Hematopoietic multipotent progenitor cell treated with erythropoietin and hydrocortisone succinate and interleukin-3 and kit ligand, for 15 days (in vitro differentiated cells): ENCODE results near the gene MFNG.
"Not testable (repeated sequence)": the region's sequence is repeated elsewhere in the genome, so short reads cannot be mapped to it uniquely, and the experiment has no call there.

Experiments
- DNase-seq: peaks from one replicate; pipeline ENCODE4 v3.0.0-alpha.2; 2015; ENCODE audit warnings: low spot score

MFNG gene

DNA sequence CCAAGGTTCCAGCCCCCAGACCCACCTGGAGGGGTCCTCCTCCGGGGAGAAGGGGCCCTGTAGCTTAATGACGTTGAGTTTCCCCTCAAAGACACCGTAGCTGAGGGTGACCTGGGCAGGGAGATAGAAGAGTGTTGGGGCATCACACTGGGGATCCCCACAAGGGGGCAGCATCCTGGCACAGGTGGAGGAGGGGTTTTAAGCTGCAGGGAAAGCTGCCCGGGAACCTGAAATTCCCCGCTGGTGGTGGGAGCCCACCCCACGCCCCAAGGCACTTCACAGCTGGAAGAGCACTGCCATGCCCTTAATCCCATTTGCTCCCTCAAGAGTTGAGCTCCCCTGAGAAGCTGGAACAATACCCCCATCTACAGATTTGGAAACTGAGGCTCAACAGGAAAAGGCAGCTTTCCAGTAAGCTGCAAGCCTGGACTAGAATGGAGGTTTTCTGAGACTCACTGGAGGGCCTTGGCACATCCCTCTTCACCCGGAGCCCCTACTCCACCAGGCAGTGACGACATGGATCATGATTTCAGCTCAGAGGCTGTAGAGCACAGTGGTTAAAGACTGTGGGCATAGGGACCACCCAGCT lies 13.7 kb downstream of the MFNG start:
- DNase-seq: no peak

DNA sequence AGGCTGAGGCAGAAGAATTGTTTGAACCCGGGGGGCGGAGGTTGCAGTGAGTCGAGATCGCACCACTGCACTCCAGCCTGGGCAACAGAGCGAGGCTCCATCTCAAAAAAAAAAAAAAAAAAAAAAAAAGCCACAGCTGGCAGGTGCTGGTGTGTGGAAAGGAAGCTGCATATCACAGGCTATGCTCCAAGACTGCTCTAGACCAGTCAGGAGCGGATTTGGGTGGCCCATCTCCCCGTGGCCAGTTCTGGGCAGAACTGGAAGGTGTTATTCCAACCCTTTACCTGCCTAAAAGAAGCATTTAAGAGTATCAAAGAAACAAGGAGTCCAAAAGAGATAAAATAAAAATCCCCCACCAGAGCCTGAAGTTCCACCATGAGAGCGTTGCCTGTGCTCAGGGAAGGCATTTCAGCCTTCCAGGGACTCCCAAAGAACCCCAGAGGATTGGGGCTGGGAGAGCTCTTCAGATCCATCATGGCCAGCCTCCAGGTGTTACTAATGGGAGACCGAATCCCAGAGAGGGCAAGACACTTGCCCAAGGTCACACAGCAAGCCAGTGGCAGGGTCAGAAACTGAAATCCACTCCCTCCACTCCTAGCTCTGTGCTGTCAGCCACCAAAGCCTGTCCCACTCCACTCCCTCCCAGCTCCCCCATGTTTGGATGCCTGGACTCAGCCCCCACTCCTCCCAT lies 14.3 kb downstream of the MFNG start:
- no peak for DNase-seq

DNA sequence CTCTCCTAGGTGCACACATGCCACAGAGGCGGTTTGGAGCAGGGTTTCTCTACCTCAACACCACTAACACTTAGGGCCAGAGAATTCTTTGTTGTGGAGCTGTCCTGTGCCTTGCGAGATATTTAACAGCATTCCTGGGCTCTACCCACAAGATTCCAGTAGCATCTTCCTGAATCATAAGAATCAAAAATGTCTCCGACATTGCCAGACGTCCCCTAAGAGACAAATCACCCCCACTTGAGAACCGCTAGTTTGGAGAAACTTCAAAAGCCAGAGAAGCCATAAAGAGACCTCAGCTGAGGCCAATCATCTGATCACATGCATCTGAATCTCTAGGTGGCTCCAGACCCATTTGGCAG lies 16.1 kb downstream of the MFNG start:
- DNase-seq: no peak

DNA sequence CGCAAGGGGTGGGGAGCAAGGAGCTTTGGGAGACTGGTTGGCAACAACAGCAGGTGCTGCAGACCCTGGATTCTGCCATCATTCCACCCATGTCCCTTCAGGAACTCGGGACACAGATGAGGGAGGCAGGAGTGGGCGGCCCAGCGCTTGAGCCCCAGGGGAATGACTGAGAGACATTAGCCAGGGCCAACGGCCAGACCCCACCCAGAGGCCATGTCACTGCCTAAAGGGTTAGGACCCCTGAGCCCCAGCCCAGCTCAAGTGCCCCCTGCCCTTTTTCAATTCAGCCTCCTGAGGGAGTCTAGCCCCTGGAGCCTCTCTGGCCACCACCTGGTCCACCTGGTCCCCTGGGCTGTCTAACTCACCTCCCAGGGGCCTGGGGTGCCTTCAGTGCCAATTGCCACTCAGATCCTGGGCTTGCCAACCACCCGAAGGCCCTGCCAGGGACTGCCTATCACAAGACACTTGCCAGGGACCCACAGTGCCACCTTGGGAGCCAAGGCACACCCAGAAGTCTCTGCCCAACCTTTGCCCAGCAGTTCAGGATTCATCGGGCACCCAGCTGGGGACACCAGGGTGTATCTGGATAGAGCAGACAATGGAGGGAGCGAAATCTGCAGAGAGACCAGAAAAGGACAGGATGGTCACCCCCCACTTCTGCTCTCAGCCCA lies 16.6 kb downstream of the MFNG start:
- no peak for DNase-seq

DNA sequence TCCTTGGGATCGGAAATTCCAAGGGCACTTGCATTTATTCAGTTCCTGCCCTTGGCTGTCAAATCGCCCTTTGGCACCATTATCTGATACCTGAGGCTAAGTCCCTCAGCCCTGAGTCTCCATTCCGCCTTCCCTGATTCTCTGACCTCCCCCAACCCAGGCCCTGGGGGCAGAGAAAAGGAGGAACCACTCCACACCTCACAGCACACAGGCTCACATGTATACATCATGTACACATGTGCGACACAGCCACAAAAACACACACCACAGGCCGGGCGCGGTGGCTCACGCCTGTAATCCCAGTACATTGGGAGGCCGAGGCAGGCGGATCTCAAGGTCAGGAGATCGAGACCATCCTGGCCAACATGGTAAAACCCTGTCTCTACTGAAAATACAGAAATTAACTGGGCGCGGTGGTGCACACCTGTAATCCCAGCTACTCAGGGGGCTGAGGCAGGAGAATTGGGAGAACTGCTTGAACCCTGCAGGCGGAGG lies 17.9 kb downstream of the MFNG start:
- DNase-seq: not testable (repeated sequence)

DNA sequence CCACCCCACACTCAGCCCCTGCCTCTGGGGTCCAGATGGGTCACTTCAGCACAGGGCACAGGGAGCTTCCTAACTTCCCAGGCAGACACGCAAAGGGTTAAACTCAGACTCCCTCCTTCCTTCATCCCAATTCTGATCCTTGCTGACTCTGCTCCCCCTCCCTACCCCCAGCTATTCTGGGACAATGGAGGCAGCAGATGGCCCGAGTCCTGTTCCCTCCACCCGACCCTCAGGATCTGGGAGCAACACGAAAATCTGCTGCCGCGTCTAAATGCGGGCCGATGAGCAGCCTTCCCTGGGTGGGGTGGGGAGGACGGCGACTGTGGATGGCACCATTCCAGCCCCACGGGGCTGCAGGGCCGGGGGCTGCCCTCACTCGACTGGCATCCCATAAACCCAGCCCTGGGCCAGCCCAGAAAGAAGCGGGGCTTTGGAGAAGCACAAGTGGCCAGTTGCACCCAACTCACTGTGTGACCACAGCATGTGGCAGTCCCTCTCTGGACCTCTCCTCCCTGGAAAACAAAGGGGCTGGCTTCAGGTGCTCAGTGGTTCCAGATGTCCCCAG lies 18.7 kb downstream of the MFNG start:
- no peak for DNase-seq

DNA sequence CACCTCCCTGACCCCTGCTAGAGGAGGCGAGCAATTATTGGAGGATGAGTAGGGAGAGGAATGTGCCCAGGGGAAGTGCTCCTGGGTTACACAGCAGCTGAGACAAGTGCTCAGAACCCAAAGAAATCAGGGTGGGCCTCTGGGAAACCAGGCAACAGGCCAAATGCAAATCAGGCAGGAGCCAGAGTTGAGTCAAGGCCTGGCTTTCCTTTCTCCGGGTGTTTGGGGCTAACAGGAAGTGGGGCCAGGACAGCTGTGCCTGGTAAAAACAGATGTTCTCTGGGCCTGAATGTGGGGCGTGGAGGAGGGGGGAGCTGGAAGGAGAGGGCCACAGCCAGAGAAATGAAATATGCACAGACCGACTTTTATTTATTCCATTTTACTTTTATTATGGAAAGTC lies 22.0 kb downstream of the MFNG start:
- DNase-seq: no peak

DNA sequence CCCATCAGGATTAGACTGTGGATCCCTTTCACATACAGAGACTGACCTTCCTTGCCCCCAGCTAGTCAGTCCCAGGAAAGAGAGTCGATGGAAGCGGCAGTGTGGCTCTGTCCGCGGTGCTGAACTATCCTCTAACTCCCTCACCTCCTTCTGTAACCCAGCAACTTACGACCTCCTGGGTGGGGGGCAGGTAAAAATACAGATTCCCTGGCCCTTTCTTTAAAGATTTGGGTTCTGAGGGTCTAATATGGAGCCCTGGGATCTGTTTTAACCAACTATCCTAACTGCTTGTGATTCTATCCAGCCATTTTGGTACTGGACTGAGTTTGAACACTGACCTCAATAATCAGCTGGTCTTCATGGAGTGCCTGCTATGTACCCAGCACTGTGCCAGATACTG lies 23.2 kb downstream of the MFNG start:
- no peak for DNase-seq

DNA sequence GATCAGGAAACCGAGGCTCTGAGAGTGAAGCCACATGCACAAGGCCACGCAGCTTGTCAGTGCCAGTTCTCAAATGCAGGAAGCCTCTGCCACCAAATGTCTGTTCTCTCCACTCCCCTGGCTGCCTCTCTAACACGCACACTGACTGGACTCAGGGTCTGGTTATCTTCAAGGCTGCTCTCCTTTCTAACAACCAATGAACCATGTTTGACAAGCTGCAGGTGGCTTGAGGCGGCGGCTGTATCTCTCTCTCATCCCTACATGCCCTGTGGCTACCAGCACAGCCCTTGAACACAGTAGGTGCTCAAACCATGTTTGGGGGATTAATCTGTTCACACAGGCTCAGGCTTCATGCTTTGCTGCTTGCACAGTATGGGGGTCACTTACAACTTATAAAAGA lies 23.7 kb downstream of the MFNG start:
- DNase-seq: no peak

DNA sequence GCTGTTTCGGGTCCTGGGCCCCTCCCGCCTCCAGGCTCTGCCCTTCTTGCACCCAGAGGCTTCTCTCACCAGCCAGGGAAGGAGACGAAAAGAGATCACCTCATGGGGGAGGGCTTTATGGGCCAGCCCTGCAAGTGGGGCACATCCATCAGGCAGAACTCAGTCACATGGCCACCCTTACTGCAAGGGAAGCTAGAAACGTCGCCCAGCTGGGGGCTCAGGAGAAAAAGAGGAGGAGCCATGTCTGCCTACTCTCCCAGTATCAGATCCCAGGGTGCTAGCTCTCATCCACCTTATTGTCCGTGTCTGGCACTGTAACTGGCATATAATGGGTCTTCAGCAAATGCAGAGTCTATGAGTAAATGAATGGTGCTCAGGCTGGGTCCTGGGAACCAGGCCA lies 24.2 kb downstream of the MFNG start:
- no peak for DNase-seq

DNA sequence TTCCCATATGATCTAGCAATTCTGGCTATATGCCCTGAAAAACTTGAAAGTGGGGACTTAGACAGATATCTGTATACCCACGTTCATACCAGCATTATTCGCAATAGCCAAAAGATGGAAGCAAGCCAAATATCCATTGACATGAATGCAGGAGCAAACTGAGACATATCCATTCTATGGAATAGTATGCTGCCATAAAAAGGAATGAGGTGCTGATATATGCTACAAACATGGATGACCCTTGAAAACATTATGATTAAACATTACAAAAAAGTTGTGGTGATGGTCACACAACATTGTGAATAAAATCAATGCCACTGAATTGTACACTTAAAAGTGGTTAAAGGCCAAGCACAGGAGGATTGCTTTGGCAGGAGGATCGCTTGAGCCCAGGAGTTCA lies 25.5 kb downstream of the MFNG start:
- DNase-seq: no peak

DNA sequence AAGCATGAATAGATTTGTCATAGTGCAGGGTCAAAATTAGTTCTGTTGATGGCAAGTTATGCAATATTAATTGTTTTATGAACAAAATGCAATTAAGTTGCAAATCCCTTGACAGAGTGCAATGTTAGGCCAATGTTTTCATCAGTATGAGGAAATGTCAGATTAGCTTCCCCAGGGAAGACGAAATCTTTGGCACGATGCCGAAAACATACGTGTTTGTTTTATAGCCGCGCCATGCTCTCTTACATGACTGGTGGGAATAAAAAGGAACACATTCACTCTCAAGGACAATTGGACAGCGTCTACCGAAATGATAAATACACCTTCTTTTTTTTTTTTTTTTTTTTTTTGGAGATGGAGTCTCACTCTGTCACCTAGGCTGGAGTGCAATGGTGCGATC lies 27.0 kb downstream of the MFNG start:
- no peak for DNase-seq

DNA sequence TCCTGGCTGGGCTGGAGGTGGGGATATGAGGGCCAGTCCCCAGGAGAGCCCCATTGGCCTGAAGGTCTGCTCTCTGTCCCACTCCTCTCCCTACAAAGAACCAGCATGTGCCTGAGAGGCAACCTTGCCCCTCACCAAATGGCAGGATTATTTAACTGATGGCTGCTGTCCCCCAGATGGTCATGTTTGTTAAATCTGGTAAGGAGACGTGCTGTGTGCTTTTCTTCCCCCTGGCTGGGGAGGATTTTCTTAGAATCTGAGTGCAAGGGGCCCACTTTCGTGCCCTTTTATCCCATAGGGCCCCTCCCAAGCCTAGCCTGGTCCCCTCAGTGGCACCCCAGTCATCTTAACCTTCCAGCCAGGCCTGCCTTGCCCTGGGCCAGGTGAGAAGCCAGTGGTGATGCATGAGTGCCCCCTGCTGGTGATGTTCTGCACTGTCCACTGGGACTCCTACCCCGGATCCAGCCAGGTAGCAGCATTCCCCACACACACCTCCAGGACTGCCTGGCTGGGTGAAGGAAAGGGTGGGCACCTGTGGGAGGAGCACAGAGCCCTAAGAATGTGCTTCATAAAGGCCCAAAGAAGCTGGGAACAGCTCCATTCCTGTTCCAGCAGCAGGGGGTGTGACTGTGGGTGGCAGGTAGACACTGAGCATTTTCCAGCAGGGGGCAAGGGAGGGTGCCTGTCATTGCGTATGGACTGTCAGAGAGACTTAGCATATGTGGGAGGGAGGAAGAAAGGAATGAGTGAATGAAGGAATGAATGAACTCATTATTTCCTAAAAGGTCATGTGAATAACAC lies 28.9 kb downstream of the MFNG start:
- DNase-seq: peak; percentile 64

DNA sequence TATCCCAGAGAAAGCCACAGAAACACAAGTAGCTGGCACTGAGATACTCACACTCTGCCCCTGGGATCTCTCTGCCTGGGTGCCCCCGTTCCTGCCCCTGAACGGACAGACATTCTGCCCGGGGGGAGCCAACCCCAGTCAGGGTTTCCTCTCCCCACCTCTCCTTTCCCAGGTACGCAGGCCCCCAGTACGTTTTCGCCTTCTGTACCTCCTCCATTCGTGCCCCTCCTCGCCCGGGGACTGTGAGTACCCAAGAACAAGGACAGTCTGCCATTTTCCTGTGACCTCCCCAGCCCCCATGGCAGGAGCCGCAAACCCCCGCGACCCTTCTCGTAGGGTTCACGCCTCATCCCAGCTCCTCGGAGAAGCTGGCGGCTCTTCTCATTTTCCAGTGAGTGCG lies 29.8 kb downstream of the MFNG start:
- no peak for DNase-seq

DNA sequence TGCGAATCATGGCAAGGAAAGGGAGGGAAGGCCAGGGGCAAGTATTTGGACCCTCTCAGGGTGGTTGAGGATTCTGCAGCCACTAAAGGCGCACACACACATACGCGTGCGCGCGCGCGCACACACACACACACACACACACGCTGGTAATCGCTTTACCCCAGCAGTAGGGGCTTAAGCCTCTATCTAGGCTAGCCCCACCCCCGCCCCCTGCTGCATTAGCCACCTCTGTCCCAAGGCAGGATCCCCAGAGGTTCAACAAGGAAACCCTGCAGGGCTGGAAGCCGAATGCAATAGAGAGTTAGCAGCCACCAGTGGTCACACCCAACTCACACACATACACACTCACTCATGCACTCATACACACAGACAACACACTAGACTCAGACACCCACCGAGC lies 30.3 kb downstream of the MFNG start:
- no peak for DNase-seq

DNA sequence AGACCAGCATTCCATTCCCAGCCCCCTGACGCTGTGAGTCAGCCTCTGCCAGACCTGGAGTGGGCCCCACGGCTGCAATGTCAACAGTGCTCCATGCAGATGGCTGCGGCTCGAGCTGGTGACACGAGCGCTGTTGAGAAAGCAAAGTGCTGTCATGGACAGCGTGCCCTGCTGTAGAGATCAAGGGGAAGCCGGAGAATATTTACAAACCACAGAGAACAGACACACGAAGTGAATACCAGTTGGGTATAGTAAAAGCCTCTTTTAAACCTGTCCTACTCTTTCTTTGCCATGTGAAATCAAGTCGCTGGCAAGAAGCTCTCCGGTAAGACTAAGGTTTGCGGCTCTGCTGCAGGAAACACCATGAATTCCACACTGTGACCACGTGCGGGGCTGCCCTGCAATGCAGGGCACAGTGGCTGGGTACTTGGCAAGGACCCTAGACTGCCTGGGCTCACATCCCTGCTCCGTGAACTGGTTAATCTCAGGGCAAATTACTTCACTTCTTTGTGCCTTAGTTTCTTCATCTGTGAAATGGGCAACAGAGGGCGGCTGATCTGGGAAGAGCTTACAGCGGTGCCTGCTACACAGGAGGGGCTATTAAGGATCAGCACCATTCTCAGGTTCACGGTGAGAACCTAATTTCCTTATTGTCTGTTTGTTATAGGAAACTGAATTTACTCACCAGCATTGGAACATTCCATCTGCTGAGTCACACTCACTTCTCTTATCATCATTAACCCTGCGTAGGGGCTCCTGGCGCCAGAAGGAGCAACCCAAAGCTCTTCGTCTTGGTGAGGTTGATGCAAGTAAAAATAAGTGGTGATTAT lies 31.1 kb downstream of the MFNG start:
- DNase-seq: peak; percentile 33

DNA sequence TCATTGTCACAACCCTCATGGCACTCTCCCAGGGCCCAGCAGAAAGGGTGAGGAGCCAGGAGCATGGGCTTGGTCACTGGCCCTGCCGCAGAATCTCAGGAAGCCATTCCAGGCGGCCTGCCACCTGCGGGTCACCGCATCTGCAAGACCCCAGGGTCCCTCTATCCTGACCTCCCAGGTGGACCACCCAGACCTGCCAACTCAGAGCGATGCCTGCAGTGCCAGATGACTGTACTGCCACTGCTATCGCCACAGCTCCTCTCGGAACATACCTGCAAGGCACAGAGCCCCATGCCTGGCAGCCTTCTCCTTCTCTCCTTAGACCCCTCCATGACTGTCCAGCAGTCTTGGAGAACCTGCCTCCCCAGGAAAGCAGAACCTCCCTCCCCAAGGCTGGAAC lies 32.5 kb downstream of the MFNG start:
- DNase-seq: no peak

DNA sequence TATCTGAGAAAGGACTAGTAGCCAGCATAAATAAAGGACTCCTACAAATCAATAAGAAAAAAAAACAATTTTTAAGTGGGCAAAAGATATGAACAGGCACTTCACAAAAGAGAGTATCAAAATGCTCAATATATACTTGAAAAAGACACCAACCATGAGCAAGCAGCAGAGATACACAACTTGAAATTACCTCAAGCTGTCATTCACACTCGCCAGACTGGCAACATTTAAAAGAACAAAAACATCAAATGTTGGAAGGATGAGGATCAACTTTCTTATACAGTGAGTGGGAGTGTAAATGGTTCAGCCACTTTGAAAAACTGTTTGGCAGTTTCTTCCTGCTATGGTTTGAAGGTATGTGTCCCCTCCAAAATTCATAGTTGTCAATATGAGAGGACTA lies 35.0 kb downstream of the MFNG start:
- no peak for DNase-seq

DNA sequence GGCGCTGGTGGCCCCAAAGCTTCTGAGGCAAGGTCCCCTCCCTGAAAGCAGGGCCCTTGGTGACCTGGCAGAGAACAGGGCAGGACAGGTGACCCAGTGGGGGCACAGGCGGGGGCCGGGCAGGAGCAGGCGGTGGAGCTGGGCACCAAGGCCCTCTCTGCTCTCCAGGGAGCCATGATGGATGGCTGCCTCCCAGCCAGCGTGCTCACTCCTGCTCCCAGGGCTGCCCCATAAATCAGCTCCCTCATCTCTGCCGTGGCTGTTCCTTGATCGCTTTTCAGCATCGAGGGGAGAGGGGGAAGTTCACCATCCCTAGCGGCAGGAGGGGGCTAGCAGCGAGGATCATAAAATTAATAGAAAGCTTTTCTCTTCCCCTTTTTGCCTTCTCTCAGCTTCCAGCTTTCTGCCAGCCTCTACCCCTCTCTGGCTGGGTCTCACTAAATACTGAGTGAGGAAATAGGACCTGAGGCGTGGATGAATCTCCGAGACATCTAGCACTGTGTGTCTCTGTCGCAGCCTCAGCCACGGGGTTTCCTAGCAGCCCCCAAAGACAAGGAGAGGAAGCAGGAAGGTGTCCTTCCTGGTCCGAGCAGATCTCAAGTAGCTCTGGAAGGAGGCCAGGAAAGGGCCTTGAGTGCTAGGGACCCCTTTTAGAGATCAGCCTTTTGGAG lies 36.7 kb downstream of the MFNG start:
- no peak for DNase-seq

DNA sequence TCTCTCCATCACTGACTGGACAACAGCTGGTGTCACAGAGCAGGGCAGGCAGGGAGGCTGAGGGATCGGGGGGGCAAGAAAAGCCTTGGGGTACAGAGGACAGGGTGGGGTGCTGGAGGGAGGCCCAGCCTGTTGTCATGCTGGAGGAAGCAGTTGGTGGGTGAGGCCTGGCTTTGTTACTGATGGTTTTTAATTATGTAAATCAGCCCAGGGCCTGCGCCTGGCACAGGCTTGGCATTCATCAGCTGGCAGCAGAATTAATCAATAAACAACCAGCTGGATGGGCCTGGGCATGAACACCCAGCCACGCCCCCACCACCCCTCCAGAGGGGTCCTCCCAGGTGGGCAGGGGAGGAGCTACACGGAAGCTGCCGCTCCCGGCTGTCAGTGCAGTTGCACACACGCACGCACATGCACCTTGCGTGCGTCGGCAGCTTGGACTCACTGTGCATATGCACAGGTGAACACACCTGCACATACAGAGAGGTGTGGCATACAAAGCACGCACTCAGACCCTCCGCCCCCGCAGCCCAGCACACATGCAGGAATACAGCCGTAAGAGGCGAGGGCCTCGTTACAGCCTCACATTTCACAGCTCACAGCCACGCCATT lies 37.6 kb downstream of the MFNG start:
- no peak for DNase-seq

DNA sequence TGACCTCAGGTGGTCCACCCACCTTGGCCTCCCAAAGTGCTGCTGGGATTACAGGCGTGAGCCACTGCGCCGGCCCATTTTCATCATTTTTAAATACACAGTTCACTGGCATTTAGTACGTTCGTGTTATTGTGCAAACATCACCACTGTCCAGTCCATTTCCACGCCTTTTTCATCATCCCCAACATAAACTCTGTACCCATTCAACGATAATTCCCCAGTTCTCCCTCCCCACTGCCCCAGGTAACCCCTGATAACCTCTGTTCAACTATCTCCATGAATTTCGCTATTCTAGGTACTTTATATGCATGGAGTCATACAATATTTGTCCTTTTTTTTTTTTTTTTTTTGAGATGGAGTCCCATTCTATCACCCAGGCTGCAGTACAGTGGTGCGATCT lies 40.7 kb downstream of the MFNG start:
- DNase-seq: no peak
